Heart right ventricle (tissue), 16 donors: Measurements from ENCODE around the gene TRIM2. TPM values are rescaled to one million over a fixed set of nuclear protein-coding genes. Genes with fewer than 3 reads are reported as not detected.

ENCODE experiments used
- ATAC-seq, 8 donors: fragments of 200-7000 bp; cut with Tn5 transposase; one replicate each; pipeline ENCODE4 v1.9.1; 2020; ENCODE audit warnings: mild to moderate bottlenecking in 8 of 8, moderate library complexity in 8 of 8, moderate number of reproducible peaks in 1 of 8
- DNase-seq, 2 donors: peaks; one replicate each; pipeline ENCODE4 v3.0.0-alpha.2; 2020
- H3K27ac ChIP-seq, 10 donors: fragments of 200-600 bp; sonication (generic) in 2 of 10; one replicate each; pipeline versions ENCODE4 v1.5.0 to v1.8.0; 2020 to 2022; ENCODE audit warnings: mild to moderate bottlenecking in 3 of 10
- H3K27me3 ChIP-seq, 7 donors: fragments of 200-600 bp; one replicate each; pipeline ENCODE4 v1.8.0; 2021 to 2022; ENCODE audit warnings: mild to moderate bottlenecking in 2 of 7
- H3K36me3 ChIP-seq, 9 donors: fragments of 200-600 bp; sonication (generic) in 1 of 9; one replicate each; pipeline versions ENCODE4 v1.5.0 to v1.8.0; 2020 to 2022; ENCODE audit warnings: mild to moderate bottlenecking in 2 of 9
- H3K4me1 ChIP-seq, 9 donors: fragments of 200-600 bp; sonication (generic) in 1 of 9; one replicate each; pipeline versions ENCODE4 v1.5.0 to v1.8.0; 2020 to 2022; ENCODE audit warnings: mild to moderate bottlenecking in 4 of 9
- H3K4me3 ChIP-seq, 10 donors: fragments of 200-600 bp; sonication (generic) in 2 of 10; one replicate each; pipeline versions ENCODE4 v1.5.0 to v1.8.0; 2020 to 2022; ENCODE audit warnings: mild to moderate bottlenecking in 7 of 10, moderate library complexity in 2 of 10
- H3K9me3 ChIP-seq, 11 donors: fragments of 200-600 bp in 10 of 11; sonication (generic) in 2 of 11; one replicate each; pipeline versions ENCODE4 v1.5.0 to v1.8.0; 2013 to 2022; ENCODE audit warnings: mild to moderate bottlenecking in 2 of 11, control low read depth in 1 of 11, moderate library complexity in 1 of 11
- WGBS, 2 donors: extraction: QIAGEN DNeasy Blood & Tissue Kit; methylation state at CpG; one replicate each; pipeline ENCODE4 v1.1.7; 2013; ENCODE audit warnings: inconsistent platforms in 1 of 2; 5-methylcytosine and 5-hydroxymethylcytosine counted together
- intact Hi-C, 10 donors: fragments of 100-400 bp; cut with DNase I; formaldehyde crosslinking; loops; one replicate each; pipeline versions ENCODE4 v1.11.1 to v1.14.2; 2022
- polyA plus RNA-seq, 2 donors: library from polyadenylated mRNA; stranded (reverse); fragments of 200-250 nt; gene quantifications; one replicate each; pipeline ENCODE4 v1.2.3, GENCODE V29; 2013
- total RNA-seq, 10 donors: library from RNA; stranded (reverse); fragmentation: NEBNext Ultra II Directional in 3 of 10; extraction: Animal tissue kit (Norgen Biotek cat#: 25700) in 3 of 10; gene quantifications; one replicate each; pipeline versions ENCODE4 v1.2.1 to v1.2.4, GENCODE V29; 2021 to 2023
- TF ChIP-seq, protein P1 (sequence below), 9 donors: fragments of 200-600 bp; sonication (generic) in 2 of 9; IDR thresholded peaks; one replicate each; pipeline versions ENCODE4 v1.5.0 to v1.8.0; 2021 to 2022; ENCODE audit warnings: antibody characterized with exemption in 9 of 9, mild to moderate bottlenecking in 5 of 9, moderate library complexity in 1 of 9
- donor health status: Arrhythmogenic right ventricular cardiomyopathy.
- donor health status: ischemic (EF 13 %, LVEDD 7.1; RV severe dilation, severe dysfunction).
- donor health status: healthy with polysubstance abuse.
- donor health status: DM: no; HTN: yes; CAD: no.
- donor health status: DM: no; HTN: no; CAD: no.
- donor health status: ischemic (EF 25% LVEDD 6.9; RV normal size, moderate dysfunction).
- donor health status: ischemic (EF 25% LVEDD 5.7; RV mildly dilated, moderate dysfunction).
- donor health status: healthy.
- donor health status: DM: yes; HTN: yes; CAD: no.
- donor health status: Ischemic cardiomyopathy.
- donor health status: ischemic (EF 35%, LVEDD 5.7; RV mildly dilated, moderate dysfunction).
- donor health status: nonischemic (EF 11% LVEDD 7.7; RV severe dilation, severe dysfunction).
- donor health status: DM: yes; HTN: yes; CAD: no.
- donor health status: PGD.
- donor health status: ischemic (EF 29% LVEDD 5.4; RV normal size, mild dysfunction).
- donor health status: nonischemic (EF 23%, LVEDD 6.1; RV moderate dilation, normal function).

TRIM2 gene
- total and polyA plus RNA-seq, 12 donors = 2.8 to 33.2 (median 20.5) TPM

DNA sequence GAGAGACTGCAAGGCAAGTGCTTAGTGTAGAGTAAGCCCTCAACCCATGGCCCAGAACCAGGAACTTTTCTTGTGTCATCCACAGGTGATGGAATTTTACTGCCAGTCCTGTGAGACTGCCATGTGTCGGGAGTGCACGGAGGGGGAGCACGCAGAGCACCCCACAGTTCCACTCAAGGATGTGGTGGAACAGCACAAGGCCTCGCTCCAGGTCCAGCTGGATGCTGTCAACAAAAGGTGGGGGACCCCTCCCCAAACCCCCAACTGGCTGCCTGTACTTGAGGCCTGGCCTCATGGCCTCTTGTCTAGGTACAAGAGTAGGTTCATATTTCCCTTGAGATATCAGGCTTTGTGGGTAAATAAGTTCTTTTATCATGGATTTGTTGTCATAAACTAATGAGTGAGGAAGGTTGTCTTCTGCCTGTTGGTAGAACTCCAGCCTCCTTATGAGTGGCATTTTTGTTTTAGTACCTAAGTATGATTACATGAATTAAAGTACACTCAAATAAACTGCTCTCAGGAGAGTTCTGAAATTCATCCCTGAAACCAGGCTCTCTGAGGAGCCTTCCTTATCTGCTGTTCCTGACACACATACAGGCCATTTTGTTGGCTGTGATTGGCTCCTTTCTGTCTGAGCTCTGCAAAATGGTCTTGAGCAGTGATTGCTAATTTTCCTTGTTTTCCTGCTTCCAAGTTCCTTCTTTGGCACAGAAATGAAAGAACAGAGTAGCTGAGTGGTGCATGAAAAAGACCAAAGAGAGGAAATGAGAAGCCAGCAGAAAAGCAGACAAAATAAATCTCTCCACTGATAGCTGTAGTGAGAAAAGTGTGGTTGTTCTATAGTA is 88.9 kb downstream of the TRIM2 start:
- intact Hi-C loops = no loop called here
- 97 to 99% methylated on average over 4 of the region's 4 CpGs for WGBS, 2 donors
- Histone ChIP-seq H3K27ac (no peak overlapping the region), H3K27me3 (no peaks in the 10 kb centered on the region), H3K4me1 (peaks cover 0 to 42% (median 11%) of the 10 kb centered on the region in 9 donors), H3K9me3 (peaks cover 0 to 10% (median 2%) of the 10 kb centered on the region in 11 donors), H3K36me3 (peaks cover 0 to 77% (median 11%) of the 10 kb centered on the region in 9 donors), H3K4me3 (no peak overlapping the region)
- DNase-seq = no peak
- TF ChIP-seq, protein P1, sequence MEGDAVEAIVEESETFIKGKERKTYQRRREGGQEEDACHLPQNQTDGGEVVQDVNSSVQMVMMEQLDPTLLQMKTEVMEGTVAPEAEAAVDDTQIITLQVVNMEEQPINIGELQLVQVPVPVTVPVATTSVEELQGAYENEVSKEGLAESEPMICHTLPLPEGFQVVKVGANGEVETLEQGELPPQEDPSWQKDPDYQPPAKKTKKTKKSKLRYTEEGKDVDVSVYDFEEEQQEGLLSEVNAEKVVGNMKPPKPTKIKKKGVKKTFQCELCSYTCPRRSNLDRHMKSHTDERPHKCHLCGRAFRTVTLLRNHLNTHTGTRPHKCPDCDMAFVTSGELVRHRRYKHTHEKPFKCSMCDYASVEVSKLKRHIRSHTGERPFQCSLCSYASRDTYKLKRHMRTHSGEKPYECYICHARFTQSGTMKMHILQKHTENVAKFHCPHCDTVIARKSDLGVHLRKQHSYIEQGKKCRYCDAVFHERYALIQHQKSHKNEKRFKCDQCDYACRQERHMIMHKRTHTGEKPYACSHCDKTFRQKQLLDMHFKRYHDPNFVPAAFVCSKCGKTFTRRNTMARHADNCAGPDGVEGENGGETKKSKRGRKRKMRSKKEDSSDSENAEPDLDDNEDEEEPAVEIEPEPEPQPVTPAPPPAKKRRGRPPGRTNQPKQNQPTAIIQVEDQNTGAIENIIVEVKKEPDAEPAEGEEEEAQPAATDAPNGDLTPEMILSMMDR (IDR thresholded peaks at IDR 0.05) = no peak
- peak in 1 of 8 donors; percentile 52 for ATAC-seq

GRCh38 chr4:153293742-153294057 is 89.5 kb downstream of the TRIM2 start:
- Histone ChIP-seq H3K27ac (no peak overlapping the region), H3K4me1 (peaks cover 0 to 42% (median 11%) of the 10 kb centered on the region in 9 donors), H3K27me3 (no peaks in the 10 kb centered on the region), H3K36me3 (peaks cover 0 to 71% (median 11%) of the 10 kb centered on the region in 9 donors), H3K9me3 (peaks cover 0 to 4% (median 0%) of the 10 kb centered on the region in 11 donors), H3K4me3 (no peak overlapping the region)
- ATAC-seq (no peak), DNase-seq (no peak)
- TF ChIP-seq, protein P1 (IDR thresholded peaks at IDR 0.05) = no peak
- WGBS, 2 donors = 65 to 77% methylated on average over 5 of the region's 5 CpGs
- intact Hi-C loops = no loop called here

DNA sequence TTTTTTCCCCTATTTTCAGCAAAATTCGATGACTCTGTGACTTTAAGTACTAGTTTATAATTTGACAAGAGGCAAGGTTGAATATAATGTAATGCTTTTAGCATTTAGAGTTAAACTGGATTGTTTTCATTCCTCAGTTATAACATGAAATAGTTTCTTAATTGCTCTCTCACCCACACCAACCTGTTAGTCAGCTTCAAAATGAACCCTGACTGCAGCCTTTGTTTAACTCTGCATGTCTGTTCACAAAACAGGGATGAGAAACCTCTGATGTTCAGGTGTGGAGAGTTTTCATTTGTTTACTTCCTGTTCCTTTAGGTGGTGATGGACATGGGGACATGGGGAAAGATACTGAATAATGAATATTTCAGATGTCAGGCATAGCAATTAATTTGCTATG is 90.4 kb downstream of the TRIM2 start:
- intact Hi-C loops = no loop called here
- peaks cover 0 to 3% (median under 1%) of the 10 kb centered on the region in 11 donors for H3K9me3 ChIP-seq
- H3K36me3 ChIP-seq = peaks cover 0 to 79% (median 14%) of the 10 kb centered on the region in 9 donors
- TF ChIP-seq, protein P1 (IDR thresholded peaks at IDR 0.05) = no peak
- H3K4me1 ChIP-seq = peaks cover 0 to 40% (median 11%) of the 10 kb centered on the region in 9 donors
- no peak overlapping the region for H3K27ac ChIP-seq
- no peak overlapping the region for H3K4me3 ChIP-seq
- ATAC-seq (no peak), DNase-seq (no peak)
- 97 to 98% methylated on average over 1 of the region's 1 CpG for WGBS, 2 donors
- no peaks in the 10 kb centered on the region for H3K27me3 ChIP-seq

DNA sequence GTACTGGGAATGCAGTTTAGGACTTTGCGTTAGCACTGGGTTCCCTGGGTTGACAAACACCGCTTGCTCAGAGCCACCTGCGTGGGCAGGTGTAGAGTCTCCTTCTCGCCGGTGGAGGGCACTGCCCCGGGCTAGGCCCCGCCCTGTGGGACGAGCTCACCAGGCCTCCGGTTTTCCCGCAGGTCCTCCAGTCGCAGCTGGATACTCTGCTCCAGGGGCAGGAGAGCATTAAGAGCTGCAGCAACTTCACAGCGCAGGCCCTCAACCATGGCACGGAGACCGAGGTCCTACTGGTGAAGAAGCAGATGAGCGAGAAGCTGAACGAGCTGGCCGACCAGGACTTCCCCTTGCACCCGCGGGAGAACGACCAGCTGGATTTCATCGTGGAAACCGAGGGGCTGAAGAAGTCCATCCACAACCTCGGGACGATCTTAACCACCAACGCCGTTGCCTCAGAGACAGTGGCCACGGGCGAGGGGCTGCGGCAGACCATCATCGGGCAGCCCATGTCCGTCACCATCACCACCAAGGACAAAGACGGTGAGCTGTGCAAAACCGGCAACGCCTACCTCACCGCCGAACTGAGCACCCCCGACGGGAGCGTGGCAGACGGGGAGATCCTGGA is 91.0 kb downstream of the TRIM2 start:
- H3K36me3 ChIP-seq = peaks cover 0 to 82% (median 16%) of the 10 kb centered on the region in 9 donors
- ATAC-seq (peak in 2 of 8 donors; percentile 18 to 53), DNase-seq (no peak)
- no peak overlapping the region for H3K27ac ChIP-seq
- no peaks in the 10 kb centered on the region for H3K27me3 ChIP-seq
- 96 to 97% methylated on average over 40 of the region's 40 CpGs for WGBS, 2 donors
- H3K9me3 ChIP-seq = peaks cover 0 to 9% (median 5%) of the 10 kb centered on the region in 11 donors
- H3K4me3 ChIP-seq = no peak overlapping the region
- H3K4me1 ChIP-seq = peaks cover 0 to 38% (median 11%) of the 10 kb centered on the region in 9 donors
- intact Hi-C loops = no loop called here
- TF ChIP-seq, protein P1 (IDR thresholded peaks at IDR 0.05) = no peak
